Keratinocyte (primary cell): ENCODE data around the gene PRKAB2. TPM values are rescaled to one million over a fixed set of nuclear protein-coding genes. Genes with fewer than 3 reads are reported as not detected.
A peak's percentile ranks its signal among the peaks of the same experiment; 100 is the strongest.

Experiments used
- DNase-seq: peaks from one replicate; pipeline ENCODE4 v3.0.0-alpha.2; 2011; ENCODE audit warnings: low read depth, missing footprints, low spot score
- FAIRE-seq: peaks from 2 replicates; lab custom pipeline; 2011; peaks lifted over from hg19 to GRCh38; lab: Jason Lieb, UNC
- H2AFZ ChIP-seq: 2 replicates; pipeline ENCODE4 v1.6.0; 2012; ENCODE audit warnings: low read length, control low read depth, inconsistent platforms; ENCODE audit not compliant: control insufficient read depth
- H3K27ac ChIP-seq: 2 replicates; pipeline ENCODE4 v1.5.1; 2011; ENCODE audit warnings: low read length; ENCODE audit not compliant: control insufficient read depth, insufficient read depth
- H3K27me3 ChIP-seq: 3 replicates; pipeline ENCODE4 v1.6.0; 2011; ENCODE audit warnings: low read length; ENCODE audit not compliant: control insufficient read depth, insufficient read depth; ENCODE audit errors: extremely low read depth
- H3K36me3 ChIP-seq, 2 experiments: 2 replicates in 1 of 2; 3 replicates in 1 of 2; pipeline ENCODE4 v1.5.1; 2011; ENCODE audit warnings: low read length in 2 of 2, mild to moderate bottlenecking in 1 of 2; ENCODE audit not compliant: control insufficient read depth in 2 of 2, insufficient read depth in 2 of 2; ENCODE audit errors: extremely low read depth in 1 of 2
- H3K4me1 ChIP-seq: 3 replicates; pipeline ENCODE4 v1.5.1; 2011; ENCODE audit warnings: low read length; ENCODE audit not compliant: control insufficient read depth, insufficient read depth; ENCODE audit errors: extremely low read depth
- H3K4me2 ChIP-seq: 3 replicates; pipeline ENCODE4 v1.6.0; 2011; ENCODE audit warnings: low read depth, low read length; ENCODE audit not compliant: control insufficient read depth, insufficient read depth; ENCODE audit errors: extremely low read depth
- H3K4me3 ChIP-seq, 3 experiments: fragments of 200-600 bp in 1 of 3; sonication (generic) in 1 of 3; 2 replicates in 2 of 3; 3 replicates in 1 of 3; pipeline ENCODE4 v1.5.1; 2011 to 2016; ENCODE audit warnings: low read length in 3 of 3, mild to moderate bottlenecking in 3 of 3, control low read depth in 2 of 3, inconsistent platforms in 1 of 3, low read depth in 1 of 3, mixed read lengths in 1 of 3, mixed run types in 1 of 3, moderate library complexity in 1 of 3; ENCODE audit not compliant: control insufficient read depth in 2 of 3, insufficient read depth in 2 of 3; ENCODE audit errors: extremely low read depth in 1 of 3
- H3K79me2 ChIP-seq: 2 replicates; pipeline ENCODE4 v1.6.0; 2012; ENCODE audit warnings: low read length; ENCODE audit not compliant: control insufficient read depth, insufficient read depth
- H3K9ac ChIP-seq: 3 replicates; pipeline ENCODE4 v1.6.0; 2011; ENCODE audit warnings: low read length; ENCODE audit not compliant: control insufficient read depth, insufficient read depth; ENCODE audit errors: extremely low read depth
- H3K9me1 ChIP-seq: 3 replicates; pipeline ENCODE4 v1.6.0; 2011; ENCODE audit warnings: low read length; ENCODE audit not compliant: control insufficient read depth, insufficient read depth; ENCODE audit errors: extremely low read depth
- H3K9me3 ChIP-seq: 2 replicates; pipeline ENCODE4 v1.5.1; 2012; ENCODE audit warnings: low read depth, low read length; ENCODE audit not compliant: control insufficient read depth
- H4K20me1 ChIP-seq: 3 replicates; pipeline ENCODE4 v1.6.0; 2011; ENCODE audit warnings: low read length; ENCODE audit not compliant: control insufficient read depth, insufficient read depth; ENCODE audit errors: extremely low read depth
- EZH2 ChIP-seq: IDR thresholded peaks from one replicate; pipeline ENCODE4 v1.6.1; 2012; ENCODE audit warnings: inconsistent platforms, mild to moderate bottlenecking, low read length, moderate library complexity
- dilution Hi-C: fragments of 300-500 bp; cut with MboI; formaldehyde crosslinking; loops from one replicate; pipeline ENCODE4 v1.7.0; 2020; ENCODE audit warnings: low sequenced_read_pairs; ENCODE audit not compliant: extremely low pct_ligation_motif_present
- polyA plus RNA-seq, 5 experiments: library from polyadenylated mRNA; depleted of rRNA in 3 of 5; stranded (reverse) in 3 of 5; stranded (forward) in 1 of 5; unstranded in 1 of 5; fragments of >200 nt; gene quantifications; 1 replicate in 1 of 5; 2 replicates in 3 of 5; 3 replicates in 1 of 5; pipeline versions ENCODE4 v1.2.1 to v1.2.3, GENCODE V29; 2011 to 2012; ENCODE audit warnings: missing spikeins in 2 of 5, low read depth in 1 of 5, low replicate concordance in 1 of 5
- TF ChIP-seq, protein P1 (sequence below), 3 experiments: IDR thresholded peaks in 1 of 3; conservative IDR thresholded peaks in 1 of 3; optimal IDR thresholded peaks in 1 of 3; 2 replicates in 2 of 3; 3 replicates in 1 of 3; pipeline versions ENCODE3 to v1.5.1; 2011; ENCODE audit warnings: low read length in 3 of 3, mild to moderate bottlenecking in 3 of 3, moderate library complexity in 2 of 3, control low read depth in 1 of 3, inconsistent platforms in 1 of 3; ENCODE audit not compliant: insufficient read depth in 2 of 3; ENCODE audit errors: extremely low read depth in 1 of 3

Gene PRKAB2
- polyA plus RNA-seq, 1 donor (not counting 4 experiments of a cell fraction or from before 2014, with no cell fraction given), result 39.9 TPM

GRCh38 chr1:147169171-147169570 lies 3.1 kb downstream of the PRKAB2 start:
- Histone ChIP-seq H3K79me2 (peaks cover 61% of the 10 kb centered on the region), H3K9me3 (no peaks in the 10 kb centered on the region), H3K27me3 (no peaks in the 10 kb centered on the region), H4K20me1 (no peaks in the 10 kb centered on the region), H3K36me3 (peaks cover 1 to 5% of the 10 kb centered on the region in 2 experiments), H3K4me1 (peaks cover 51% of the 10 kb centered on the region), H3K4me3 (peak overlapping the region in 2 of 3 experiments; percentile 95 to 97), H2AFZ (no peak overlapping the region), H3K9ac (peak overlapping the region; percentile 34), H3K9me1 (no peaks in the 10 kb centered on the region), H3K4me2 (peak overlapping the region; percentile 57), H3K27ac (peak overlapping the region; percentile 81)
- dilution Hi-C loops, result no loop called here
- no peak for DNase-seq
- FAIRE-seq, result no peak
- TF ChIP-seq, protein P1, sequence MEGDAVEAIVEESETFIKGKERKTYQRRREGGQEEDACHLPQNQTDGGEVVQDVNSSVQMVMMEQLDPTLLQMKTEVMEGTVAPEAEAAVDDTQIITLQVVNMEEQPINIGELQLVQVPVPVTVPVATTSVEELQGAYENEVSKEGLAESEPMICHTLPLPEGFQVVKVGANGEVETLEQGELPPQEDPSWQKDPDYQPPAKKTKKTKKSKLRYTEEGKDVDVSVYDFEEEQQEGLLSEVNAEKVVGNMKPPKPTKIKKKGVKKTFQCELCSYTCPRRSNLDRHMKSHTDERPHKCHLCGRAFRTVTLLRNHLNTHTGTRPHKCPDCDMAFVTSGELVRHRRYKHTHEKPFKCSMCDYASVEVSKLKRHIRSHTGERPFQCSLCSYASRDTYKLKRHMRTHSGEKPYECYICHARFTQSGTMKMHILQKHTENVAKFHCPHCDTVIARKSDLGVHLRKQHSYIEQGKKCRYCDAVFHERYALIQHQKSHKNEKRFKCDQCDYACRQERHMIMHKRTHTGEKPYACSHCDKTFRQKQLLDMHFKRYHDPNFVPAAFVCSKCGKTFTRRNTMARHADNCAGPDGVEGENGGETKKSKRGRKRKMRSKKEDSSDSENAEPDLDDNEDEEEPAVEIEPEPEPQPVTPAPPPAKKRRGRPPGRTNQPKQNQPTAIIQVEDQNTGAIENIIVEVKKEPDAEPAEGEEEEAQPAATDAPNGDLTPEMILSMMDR (optimal IDR thresholded peaks at IDR 0.05 in 1 of 3, IDR thresholded peaks at IDR 0.05 in 1 of 3, conservative IDR thresholded peaks at IDR 0.05 in 1 of 3; ENCODE audit: extremely low read depth in 1 of 3, insufficient read depth in 2 of 3, low read length in 3 of 3), result no peak
- TF ChIP-seq EZH2, result no peak

DNA sequence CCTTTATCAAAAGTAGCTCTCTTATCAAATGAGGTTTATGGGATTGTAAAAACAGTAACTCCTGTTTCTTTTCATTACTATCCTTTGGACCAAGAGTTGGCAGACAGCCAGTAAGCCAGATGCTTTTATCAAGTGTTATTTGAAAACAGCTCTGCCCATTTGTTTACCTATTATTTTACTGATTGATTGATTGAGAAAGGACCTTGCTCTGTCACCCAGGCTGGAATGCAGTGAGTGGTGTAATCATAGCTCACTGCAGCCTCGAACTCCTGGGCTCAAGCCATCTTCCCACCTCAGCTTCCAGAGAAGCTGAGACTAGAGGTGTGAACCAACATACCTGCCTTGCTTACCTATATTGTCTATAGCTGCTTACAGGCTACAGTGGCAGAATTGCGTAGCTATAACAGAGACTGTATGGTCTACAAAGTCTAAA lies 3.6 kb downstream of the PRKAB2 start:
- H3K9me1 ChIP-seq, result no peaks in the 10 kb centered on the region
- no peaks in the 10 kb centered on the region for H3K9me3 ChIP-seq
- H3K36me3 ChIP-seq, result peaks cover 1 to 5% of the 10 kb centered on the region in 2 experiments
- dilution Hi-C loops, result no loop called here
- peak overlapping the region; percentile 57 for H3K4me2 ChIP-seq
- no peaks in the 10 kb centered on the region for H3K27me3 ChIP-seq
- H4K20me1 ChIP-seq, result no peaks in the 10 kb centered on the region
- H3K79me2 ChIP-seq, result peaks cover 64% of the 10 kb centered on the region
- H3K4me1 ChIP-seq, result peaks cover 46% of the 10 kb centered on the region
- H2AFZ ChIP-seq, result no peak overlapping the region
- no peak for FAIRE-seq
- DNase-seq, result no peak
- peak overlapping the region in 1 of 3 experiments; percentile 95 for H3K4me3 ChIP-seq
- peak overlapping the region; percentile 34 for H3K9ac ChIP-seq
- TF ChIP-seq EZH2, result no peak
- TF ChIP-seq, protein P1 (optimal IDR thresholded peaks at IDR 0.05 in 1 of 3, IDR thresholded peaks at IDR 0.05 in 1 of 3, conservative IDR thresholded peaks at IDR 0.05 in 1 of 3; ENCODE audit: extremely low read depth in 1 of 3, insufficient read depth in 2 of 3, low read length in 3 of 3), result no peak
- H3K27ac ChIP-seq, result peak overlapping the region; percentile 81
